Heart left ventricle (tissue), 13 donors: Measurements from ENCODE around the gene BRD9.

ENCODE experiments used
- CTCF ChIP-seq, 12 donors: fragments of 200-600 bp; sonication (generic) in 4 of 12; IDR thresholded peaks; one replicate each; pipeline versions ENCODE4 v1.5.0 to v1.8.0; 2018 to 2022; ENCODE audit warnings: antibody characterized with exemption in 12 of 12, mild to moderate bottlenecking in 5 of 12
- POLR2A ChIP-seq, 2 donors: fragments of 450-650 bp; IDR thresholded peaks; one replicate each; pipeline ENCODE4 v1.6.1; 2017; ENCODE audit warnings: antibody characterized with exemption in 2 of 2, mild to moderate bottlenecking in 2 of 2, moderate library complexity in 2 of 2
- donor health status: ischemic (EF 13 %, LVEDD 7.1; RV severe dilation, severe dysfunction).
- donor health status: DM: no; HTN: yes; CAD: no.
- donor health status: DM: no; HTN: no; CAD: no.
- donor health status: ischemic (EF 25% LVEDD 6.9; RV normal size, moderate dysfunction).
- donor health status: ischemic (EF 25% LVEDD 5.7; RV mildly dilated, moderate dysfunction).
- donor health status: ischemic (EF 35%, LVEDD 5.7; RV mildly dilated, moderate dysfunction).
- donor health status: nonischemic (EF 11% LVEDD 7.7; RV severe dilation, severe dysfunction).
- donor health status: DM: yes; HTN: yes; CAD: no.
- donor health status: PGD.
- donor health status: ischemic (EF 29% LVEDD 5.4; RV normal size, mild dysfunction).
- donor health status: nonischemic (EF 23%, LVEDD 6.1; RV moderate dilation, normal function).

GRCh38 chr5:860506-861150 is 32.0 kb downstream of the BRD9 start:
- TF ChIP-seq CTCF (IDR thresholded peaks at IDR 0.05) (no peak), POLR2A (IDR thresholded peaks at IDR 0.05) (no peak)
